ENCODE results near the gene CCNY.
"Not testable (repeated sequence)": the region's sequence is repeated elsewhere in the genome, so short reads cannot be mapped to it uniquely, and the experiment has no call there.

Gene CCNY

DNA sequence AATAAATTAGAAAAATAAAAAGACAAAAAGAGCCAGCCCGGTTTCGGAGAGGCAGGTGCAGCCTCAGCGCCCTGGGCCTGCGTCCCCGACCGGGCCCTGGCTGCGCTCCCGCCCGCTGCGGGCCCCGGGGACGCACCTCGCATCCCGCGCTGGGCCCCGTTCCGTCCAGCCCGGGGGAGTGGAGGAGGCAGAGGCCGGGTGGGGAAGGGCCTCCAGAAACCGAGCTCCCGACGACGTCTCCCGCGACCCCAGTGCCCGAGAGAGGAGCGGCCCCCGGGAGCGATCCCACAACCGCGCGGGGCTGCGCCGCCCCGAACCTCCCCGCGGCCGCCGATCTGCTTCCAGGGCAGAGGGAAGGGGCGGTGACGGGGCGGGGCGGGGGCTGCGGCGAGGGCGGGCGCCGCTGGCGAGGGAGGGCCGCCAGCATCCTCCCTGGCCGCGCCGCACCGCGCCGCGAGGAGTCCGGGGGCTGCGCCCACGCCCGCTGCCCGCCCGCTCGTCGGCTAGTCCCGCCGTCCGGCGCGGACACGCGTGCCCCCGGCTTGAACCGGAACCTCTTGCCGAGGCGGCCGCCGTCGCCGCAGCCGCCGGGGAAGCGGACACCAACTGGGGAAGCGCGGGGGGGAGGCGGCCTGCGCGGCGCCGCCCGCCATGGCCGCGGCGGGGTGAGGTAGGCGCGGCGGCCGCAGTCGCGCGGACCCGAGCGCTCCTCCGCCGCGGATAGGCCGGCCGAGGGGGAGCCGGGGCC is at the start of gene CCNY:
TSS of gene CCNY (plus strand) at position 426 of the 748 bp plus-strand sequence. CDS start 545 bp downstream, outside the sequence.
- DNase-seq = peak; percentile 70 to 87

DNA sequence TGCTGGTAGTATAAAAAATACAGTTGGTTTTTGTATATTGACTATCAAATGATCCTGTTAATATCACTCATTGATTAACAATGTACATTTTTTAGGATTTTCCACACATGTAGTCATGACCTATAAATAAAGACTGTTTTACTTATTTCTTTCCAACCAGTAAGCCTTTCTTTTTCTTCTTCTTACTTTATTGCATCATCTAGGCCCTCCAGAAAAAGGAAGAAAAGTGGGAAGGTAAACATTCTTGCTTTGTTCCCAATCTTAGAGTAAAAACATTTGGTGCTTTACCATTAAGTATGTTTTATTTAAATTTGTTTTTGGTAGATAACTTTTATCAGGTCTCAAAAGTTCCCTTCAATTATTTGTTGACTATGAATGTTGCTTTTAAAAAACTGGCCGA is 47.1 kb upstream of the CCNY start:
- no peak for DNase-seq

DNA sequence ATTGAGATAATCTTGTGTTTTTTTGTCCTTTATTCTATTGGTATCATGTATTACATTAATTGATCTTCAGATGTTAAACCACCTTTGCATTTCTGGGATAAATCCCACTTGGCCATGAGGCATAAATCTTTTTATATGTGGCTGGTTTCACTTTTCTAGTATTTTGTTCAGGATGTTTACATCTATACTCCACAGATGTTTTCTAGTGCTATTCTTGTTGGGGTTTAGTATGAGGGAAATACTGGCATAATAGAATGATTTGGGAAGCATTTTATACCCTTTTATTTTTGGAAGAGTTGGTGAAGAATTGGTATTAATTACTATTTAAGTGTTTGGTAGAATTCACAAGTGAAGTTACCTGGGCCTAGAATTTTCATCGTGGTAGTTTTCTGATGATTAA is 41.8 kb upstream of the CCNY start:
- no peak for DNase-seq

DNA sequence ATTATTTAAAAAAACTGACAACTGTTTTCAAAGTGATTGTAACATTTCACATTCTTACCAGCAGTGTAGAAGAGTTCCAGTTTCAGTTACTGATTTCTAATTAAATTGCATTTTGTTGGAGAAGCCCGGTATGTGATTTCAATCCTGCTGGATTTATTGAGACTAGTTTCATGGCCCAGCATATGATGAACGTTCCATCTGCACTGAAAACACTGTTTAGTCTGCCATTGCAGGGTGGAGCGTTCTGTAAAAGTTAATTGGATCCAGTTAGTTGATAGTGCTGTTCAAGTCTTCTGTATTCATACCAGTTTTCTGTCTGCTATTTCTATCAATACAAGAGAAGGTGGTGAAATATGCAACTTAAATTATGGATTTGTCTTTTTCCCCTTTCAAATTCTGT is 37.3 kb upstream of the CCNY start:
- no peak for DNase-seq

DNA sequence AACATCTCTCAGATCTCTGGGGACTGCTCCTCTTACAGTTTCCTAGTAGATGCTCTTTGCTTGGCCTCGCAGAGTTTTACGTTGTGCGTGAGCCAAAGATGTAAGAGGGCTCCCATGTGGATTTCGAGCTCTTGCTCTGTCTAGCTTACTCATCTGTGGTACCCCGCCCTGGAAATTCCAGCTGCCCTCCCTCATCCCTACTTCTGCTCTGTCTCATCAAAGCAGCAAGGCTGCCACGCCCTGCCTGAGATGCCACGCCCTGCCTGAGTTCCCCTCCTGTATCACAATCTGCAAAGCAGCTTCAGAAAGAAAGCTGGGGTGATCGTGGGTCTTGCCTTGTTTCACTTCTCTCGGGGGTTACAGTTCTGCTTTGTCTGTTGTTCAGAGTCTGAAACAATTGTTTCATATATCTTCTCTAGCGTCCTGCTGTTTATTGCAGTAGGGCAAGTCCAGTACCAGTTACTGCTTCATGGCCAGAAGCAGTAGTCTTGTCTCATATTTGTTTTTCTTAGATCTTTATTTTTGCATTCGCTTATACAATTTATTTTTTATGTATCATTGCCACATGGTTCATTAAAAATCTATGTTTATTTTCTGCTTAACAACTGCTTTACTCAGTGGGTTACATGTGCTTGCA is 36.1 kb upstream of the CCNY start:
- no peak for DNase-seq

DNA sequence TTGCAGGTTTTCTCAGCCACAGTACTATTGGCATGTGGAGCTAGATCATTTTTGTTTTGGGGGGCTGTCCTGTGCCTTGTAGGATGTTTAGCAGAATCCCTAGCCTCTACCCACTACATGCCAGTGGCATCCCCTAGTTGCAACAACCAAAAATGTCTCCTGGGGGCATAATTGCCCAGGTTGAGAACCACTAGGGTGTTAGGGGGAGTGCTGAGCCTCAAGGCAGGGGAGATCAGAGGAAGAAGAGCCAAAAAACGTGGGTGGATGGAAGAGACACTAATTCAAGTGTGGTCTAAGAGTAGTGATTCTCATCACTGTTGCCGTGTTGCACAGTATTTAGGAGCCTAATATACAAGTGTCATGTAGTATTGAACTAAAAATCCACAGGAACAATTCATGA is 31.7 kb upstream of the CCNY start:
- no peak for DNase-seq

DNA sequence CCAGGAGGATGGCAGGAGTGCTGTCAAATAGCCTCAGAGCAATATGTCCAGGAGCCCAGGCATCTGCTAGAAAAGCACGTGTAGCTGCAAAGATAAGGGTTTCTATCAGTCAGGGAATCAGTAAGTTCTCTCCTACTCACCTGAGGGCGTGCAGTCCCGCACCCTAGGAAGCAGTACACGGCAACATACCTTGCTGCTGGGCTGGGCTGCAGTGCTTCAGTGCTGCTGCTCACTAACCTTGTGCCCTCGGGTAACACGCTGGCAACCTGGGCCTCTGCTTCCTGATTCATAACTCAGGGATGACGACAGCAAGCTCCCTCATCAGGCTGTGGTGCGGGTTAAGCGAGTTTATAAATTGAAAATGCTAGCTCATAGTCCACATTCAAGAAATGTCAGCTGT is 29.5 kb upstream of the CCNY start:
- DNase-seq = no peak

DNA sequence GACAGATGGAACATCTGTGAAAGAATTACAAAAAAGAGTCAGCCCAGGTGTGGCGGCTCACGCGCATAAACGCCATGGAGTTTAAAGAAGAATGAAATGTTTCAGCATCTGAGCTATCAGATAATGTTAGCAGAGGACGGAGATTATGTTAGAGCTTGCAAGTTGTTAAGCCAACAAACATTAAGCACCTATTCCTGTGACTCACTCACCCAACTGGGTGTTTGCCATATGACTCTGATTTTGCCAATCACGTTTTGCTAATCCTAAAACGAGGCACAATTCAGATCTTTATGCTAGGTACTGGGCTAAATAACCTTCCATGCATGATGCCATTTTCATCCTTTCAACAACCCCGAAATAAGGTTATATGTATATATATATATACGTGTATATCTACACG is 29.0 kb upstream of the CCNY start:
- DNase-seq = no peak

DNA sequence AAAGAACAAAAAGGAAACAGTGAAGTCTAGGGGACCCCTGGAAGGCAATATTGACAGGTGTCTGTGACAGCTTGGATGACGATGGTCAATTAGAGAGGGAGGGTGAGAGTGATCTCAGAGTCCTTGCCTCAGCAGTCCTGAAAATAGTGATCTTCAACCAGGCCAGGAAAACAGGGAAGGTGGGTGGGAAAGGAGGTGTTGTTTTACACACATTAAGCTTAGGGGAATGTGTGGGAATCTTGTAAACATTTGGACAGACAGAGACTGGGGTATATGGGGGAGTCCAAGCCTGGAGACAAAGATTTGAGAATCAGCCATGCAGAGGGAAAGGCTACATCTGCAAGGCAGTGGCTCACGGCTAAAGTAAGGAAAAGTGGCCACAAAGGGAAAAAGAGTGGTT is 27.5 kb upstream of the CCNY start:
- DNase-seq = no peak

DNA sequence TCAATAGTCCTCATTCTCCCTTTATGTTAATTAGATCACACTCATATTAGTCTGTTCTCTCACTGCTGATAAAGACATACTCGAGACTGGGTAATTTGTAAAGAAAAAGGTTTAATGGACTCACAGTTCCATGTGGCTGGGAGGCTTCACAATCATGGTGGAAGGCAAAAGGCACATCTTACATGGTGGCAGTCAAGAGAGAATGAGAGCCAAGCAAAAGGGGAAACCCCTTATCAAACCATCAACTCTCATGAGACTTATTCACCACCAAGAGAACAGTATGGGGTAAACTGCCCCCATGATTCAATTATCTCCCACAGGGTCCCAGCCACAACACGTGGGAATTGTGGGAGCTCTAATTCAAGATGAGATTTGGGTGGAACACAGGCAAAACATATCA is 22.2 kb upstream of the CCNY start:
- not testable (repeated sequence) for DNase-seq

DNA sequence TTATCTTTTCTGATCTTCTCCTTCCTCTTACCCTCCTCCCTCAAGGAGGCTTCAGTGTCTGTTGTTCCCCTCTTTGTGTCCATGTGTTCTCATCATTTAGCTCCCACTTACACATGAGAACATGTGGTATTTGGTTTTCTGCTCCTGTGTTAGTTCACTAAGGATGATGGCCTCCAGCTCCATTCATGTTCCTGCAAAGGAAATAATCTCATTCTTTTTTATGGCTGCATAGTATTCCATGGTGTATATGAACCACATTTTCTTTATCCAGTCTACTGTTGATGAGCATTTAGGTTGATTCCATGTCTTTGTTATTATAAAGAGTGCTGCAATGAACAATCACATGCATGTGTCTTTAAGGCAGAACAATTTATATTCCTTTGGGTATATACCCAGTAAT is 21.1 kb upstream of the CCNY start:
- DNase-seq = not testable (repeated sequence)

DNA sequence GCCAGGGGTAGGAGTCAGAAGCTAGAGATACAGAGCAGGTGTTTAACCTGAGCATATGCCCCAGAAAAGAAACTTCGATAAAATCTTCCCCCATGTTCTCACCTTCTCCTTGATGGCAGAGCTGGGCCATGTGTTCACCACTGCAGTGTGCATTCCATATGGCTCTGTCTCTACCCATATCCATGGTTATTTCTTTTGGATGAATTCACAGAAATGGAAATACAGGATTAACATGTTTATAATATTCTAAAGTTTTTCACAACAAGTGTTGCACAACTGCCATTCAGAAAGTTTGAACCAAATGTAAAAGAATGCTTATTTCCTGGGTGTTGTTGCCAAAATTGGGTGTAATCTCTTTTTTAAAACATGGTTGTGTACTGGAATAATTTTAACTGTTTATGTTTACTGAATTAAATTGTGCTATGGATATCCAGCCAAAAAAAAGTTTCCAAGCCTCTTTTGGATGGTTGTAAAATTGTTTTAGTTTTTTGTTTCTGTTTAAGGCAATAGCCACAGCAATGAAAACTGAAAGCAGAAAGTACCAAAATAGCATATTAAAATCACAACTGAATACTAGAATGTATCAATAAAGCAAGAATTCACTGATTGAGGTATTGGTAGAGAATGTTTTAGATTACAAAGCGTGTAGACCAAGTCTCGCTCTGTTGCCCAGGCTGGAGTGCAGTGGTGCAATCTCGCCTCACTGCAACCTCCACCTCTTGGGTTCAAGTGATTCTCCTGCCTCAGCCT is 19.9 kb upstream of the CCNY start:
- DNase-seq = no peak

DNA sequence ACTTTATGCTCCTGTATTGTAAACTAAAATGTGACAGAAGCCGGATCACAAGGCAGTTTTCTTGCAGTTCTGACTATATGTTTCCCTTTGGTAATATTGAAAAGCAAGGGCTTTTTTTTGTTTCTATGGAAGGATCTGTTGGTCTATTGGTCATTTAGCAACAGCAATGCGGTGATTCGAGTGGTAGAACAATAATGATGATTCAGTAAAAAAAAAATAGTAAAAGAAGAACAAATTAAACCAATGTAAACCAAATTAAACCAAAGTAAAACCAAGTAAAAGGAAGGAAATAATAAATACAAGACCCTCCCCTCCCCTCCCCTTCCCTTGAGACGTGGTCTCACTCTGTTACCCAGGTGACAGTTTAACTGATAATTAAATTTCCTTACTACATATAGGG is 17.8 kb upstream of the CCNY start:
- DNase-seq = no peak

DNA sequence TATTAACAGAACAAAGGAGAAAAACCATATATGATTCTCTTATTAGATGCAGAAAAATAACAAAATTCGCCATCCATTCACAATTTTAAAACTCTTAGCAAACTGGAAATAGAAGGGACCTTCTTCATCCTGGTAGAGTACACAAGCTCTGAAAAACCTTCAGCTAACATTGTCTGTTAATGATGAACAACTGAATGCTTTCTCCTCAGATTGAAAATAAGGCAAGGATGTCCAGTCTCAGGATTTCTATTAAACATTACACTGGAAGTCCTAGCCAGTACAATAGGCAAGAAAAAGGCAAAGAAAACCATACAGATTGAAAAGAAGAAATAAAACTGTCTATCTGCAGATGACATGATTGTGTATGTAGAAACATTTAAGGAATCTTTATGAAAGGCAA is 16.0 kb upstream of the CCNY start:
- DNase-seq = no peak

DNA sequence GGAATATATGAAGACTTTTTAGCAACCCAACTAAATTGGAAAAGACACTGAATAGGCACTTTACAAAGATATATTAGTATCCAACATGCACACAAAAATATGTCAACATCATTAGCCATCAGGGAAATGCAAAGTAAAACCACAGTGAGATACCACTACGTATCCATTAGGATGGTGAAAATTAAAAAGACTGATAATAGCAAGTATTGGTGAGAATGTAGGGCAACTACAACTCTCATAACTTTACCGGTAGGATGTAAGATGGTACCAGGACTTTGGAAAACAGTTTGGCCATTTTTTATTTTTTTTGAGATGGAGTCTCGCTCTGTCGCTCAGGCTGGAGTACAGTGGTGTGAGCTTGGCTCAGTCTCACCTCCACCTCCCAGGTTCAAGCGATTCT is 13.7 kb upstream of the CCNY start:
- DNase-seq = no peak

DNA sequence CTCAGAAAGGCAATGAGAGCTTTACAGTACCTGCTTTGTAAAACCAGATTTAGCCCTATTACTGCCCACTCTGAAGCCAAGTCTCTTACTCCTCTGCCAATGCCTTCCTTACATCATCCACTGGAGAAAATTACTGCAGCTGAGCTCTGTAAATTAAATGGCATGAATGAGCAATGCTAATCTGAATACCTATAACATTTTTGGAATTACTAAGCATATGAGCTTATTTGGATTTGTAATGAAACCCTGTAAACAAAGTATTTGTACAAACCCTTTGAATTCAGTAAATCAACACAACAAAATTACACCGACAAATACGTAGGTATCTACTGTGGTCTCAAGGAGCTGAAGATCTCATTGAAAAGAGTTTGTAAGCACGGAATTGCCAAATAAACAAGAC is 12.1 kb upstream of the CCNY start:
- no peak for DNase-seq

DNA sequence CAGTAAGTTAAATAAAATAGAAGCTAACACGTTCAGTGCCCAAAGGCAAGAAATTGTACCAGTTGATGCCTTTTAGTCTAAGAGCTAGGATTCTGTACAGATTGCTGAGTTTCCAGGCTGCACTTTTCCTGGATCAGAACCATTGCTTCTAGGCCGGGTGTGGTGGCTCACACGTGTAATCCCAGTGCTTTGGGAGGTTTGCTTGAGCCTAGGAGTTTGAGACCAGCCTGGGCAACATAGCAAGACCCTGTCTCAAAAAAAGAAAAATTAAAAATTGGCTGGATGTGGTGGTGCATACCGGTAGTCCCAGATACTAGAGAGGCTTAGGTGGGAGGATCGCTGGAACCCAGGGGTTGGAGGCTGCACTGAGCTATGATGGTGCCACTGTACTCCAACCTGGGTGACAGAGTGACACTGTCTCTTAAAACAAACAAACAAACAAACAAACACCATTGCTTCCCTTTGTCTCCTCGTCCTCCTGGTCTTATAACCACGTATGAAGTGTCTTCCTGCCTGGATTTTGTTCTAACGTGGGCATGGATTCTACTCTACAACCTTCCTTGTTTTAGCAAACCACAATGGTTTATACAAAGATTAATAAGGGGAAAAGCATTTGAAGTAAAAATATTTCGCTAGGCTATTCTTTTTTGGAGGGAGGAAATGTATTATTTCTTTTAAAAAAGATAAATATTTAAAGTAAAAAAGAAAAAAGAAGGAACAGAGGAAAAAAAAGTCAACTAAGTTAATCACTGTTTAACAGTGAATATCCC is 9.7 kb upstream of the CCNY start:
- no peak for DNase-seq

DNA sequence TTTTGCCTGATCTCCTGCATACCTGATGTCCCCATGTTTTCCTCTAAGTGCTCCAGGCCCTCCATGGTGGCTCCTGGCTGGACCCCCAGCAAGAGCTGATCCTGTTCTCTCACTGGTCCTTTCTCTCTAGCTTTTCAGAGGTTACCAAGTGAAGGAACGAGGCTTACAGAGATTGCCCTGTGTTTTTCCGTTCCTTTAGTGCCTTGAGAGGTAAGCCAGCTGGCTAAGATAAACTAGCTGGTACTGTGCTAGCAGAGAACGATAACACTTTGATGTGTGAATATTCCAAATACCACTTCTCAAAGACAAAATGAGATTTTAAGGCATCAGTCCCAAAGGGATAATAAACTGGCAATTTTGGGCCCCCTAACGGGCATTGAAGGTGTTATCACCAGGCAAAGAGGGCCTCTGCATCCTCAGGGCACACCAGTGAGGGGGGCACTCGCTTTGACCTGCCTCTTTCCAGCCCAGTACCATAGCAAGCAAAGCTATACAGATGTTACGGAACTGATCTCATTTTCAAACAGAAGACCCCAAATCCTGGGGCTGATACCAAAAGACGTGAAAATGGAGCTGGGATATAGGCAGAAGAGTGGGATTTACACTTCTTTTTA is 8.4 kb upstream of the CCNY start:
- DNase-seq = no peak

DNA sequence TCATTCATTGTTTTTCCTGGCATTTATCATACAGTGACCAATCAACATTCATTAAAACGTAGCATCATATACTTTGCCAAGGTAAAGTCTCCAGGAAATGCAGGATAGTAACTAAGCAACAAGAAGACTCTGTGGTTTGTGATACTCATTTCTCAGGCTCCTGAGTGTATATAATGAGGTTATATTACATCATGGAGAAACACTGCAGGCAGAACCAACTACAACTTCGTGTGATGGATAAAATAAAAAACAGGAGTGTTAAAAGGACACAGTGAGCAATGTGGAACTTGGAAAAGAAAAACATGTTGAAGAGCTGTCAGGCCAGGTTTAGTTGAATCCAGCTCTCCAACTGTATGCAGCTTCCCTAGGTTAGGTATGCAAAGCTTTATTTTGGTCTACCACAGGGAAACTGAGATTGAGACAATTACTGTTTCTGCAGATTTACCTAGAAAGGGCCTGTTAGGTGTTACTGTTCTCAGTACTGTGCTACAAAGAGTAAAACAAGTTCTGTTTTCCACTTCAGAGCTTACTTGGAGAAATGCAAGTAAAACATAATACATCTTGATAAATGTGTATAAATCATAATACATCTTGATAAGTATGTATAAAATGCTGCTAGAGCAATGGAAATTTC is 7.8 kb upstream of the CCNY start:
- DNase-seq = no peak

DNA sequence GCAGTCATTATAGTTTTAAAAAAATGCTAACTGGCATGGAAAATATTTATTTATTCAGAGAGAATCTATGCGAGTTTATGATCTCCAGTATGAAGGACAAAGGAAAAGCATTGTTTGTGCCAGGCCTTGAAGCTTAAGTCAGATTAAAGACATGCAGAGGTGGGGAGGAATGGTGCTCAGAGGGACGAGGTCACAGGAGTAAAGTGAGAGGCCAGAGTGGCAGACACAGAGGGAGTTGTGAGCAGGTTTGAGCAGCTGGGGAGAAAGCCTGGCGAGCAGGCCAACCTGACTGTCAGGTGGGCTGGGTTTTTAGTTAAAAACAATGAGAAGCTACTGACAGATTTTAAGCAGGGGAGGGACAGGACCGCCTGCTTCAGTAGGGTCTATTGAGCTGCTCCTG is 6.8 kb upstream of the CCNY start:
- no peak for DNase-seq

DNA sequence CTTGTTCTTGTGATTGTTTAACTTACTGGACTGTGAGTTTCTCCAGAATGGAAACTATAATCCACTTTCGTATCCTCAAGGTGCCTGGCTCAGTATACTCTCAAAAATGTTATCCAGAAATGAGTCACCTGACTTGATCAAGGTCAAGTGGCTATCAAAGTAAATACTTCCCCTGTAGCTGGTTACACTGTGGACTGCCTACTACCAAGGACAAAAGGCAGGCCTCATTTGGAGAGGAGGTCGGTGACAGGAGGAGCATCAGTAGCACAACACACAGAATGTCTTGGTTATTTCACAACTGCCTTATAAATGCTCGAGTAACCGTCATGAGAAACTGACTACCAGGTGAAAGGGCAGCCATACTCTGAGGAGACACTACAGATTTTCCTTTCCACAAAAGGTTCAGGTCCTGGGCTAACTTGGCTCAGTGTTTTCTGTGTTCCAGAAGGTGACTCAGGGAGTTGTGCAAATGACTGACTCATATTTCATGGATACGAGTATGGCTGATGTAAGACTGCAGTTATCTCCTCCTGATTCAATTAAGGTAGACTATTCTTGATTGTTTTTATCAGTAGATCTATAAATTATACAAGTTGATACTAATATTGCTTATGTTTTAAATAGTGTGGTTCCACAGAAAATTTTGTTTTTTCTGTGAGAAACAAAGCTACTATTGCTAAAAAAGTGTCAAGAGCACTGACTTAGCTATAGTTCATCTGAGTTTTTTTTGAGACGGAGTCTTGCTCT is 4.2 kb upstream of the CCNY start:
- DNase-seq = no peak

DNA sequence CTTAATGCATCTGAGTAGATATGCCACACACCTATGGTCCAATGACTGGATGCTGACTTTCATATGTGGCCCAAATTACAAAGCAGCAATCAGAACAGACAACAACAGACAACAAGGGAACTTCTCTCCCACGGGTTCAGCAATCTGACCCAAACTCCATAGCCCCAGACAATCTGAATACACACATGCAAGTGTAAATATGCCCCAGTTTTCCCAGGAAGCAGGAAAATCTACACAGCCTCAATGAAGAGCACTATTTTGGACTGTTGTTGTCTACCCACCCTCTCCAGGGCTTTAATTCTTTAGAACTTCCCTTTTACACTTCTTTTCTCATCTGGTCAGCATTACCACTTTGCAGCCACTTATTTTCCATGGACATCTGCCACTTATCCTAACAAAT is 2.0 kb upstream of the CCNY start:
- DNase-seq = no peak
